Tibial artery (tissue), 4 donors: ENCODE results near the gene AGAP6.
"Not testable (repeated sequence)": the region's sequence is repeated elsewhere in the genome, so short reads cannot be mapped to it uniquely, and the experiment has no call there.

ENCODE experiments used
- DNase-seq, 2 donors: peaks; one replicate each; pipeline ENCODE4 v3.0.0-alpha.2; 2019
- H3K27ac ChIP-seq, 2 donors: fragments of 200-600 bp; sonication (generic) in 1 of 2; 1 replicate in 1 of 2; 2 replicates in 1 of 2; pipeline ENCODE4 v1.5.1; 2018 to 2019; ENCODE audit warnings: mild to moderate bottlenecking in 1 of 2
- H3K27me3 ChIP-seq, 2 donors: fragments of 200-600 bp; sonication (generic) in 1 of 2; one replicate each; pipeline versions ENCODE4 v1.5.1 to v1.6.0; 2016 to 2019
- H3K36me3 ChIP-seq, 3 donors: fragments of 200-600 bp; sonication (generic) in 2 of 3; one replicate each; pipeline ENCODE4 v1.5.1; 2016 to 2019; ENCODE audit warnings: mild to moderate bottlenecking in 2 of 3
- H3K4me1 ChIP-seq, 4 donors: fragments of 200-600 bp; sonication (generic) in 2 of 4; 1 replicate in 3 of 4; 2 replicates in 1 of 4; pipeline ENCODE4 v1.5.1; 2016 to 2019
- H3K4me3 ChIP-seq, 2 donors: fragments of 200-600 bp; sonication (generic) in 1 of 2; 1 replicate in 1 of 2; 2 replicates in 1 of 2; pipeline ENCODE4 v1.5.1; 2018 to 2019; ENCODE audit warnings: mild to moderate bottlenecking in 2 of 2
- H3K9me3 ChIP-seq, 3 donors: fragments of 200-600 bp; sonication (generic) in 1 of 3; one replicate each; pipeline ENCODE4 v1.5.1; 2016 to 2019
- CTCF ChIP-seq, 2 experiments: fragments of 200-600 bp in 1 of 2; fragments of 450-650 bp in 1 of 2; IDR thresholded peaks; one replicate each; pipeline ENCODE4 v1.5.1; 2017 to 2019; ENCODE audit warnings: antibody characterized with exemption in 2 of 2, mild to moderate bottlenecking in 1 of 2, moderate library complexity in 1 of 2
- intact Hi-C: fragments of 100-400 bp; cut with DNase I; formaldehyde crosslinking; loops from one replicate; pipeline ENCODE4 v1.15.0; 2023; ENCODE audit warnings: low total_unique reads

The AGAP6 gene

GRCh38 chr10:50025627-50026026 lies 37.4 kb downstream of the AGAP6 start:
- Histone ChIP-seq H3K27ac (no peak overlapping the region), H3K4me1 (no peaks in the 10 kb centered on the region), H3K9me3 (no peaks in the 10 kb centered on the region), H3K36me3 (no peaks in the 10 kb centered on the region), H3K27me3 (peaks cover 0 to 12% of the 10 kb centered on the region in 2 donors), H3K4me3 (no peak overlapping the region)
- TF ChIP-seq CTCF (IDR thresholded peaks at IDR 0.05): no peak
- intact Hi-C loops: no loop called here
- no peak for DNase-seq

- no peaks in the 10 kb centered on the region for H3K4me1 ChIP-seq
- intact Hi-C loops: no loop called here
- TF ChIP-seq CTCF (IDR thresholded peaks at IDR 0.05): no peak
Measured at GRCh38 chr10:50027195-50027594, 39.0 kb downstream of the AGAP6 start.

GRCh38 chr10:50033481-50033880 lies 45.3 kb downstream of the AGAP6 start:
- no peaks in the 10 kb centered on the region for H3K9me3 ChIP-seq
- no peaks in the 10 kb centered on the region for H3K27me3 ChIP-seq
- intact Hi-C loops: no loop called here
- no peak for DNase-seq
- no peak for TF ChIP-seq CTCF (IDR thresholded peaks at IDR 0.05)
- no peaks in the 10 kb centered on the region for H3K36me3 ChIP-seq
- H3K27ac ChIP-seq: no peak overlapping the region
- H3K4me1 ChIP-seq: no peaks in the 10 kb centered on the region
- H3K4me3 ChIP-seq: no peak overlapping the region

More at GRCh38 chr10:50027195-50027594, 39.0 kb downstream of the AGAP6 start:
- Histone ChIP-seq H3K36me3 (no peaks in the 10 kb centered on the region), H3K9me3 (no peaks in the 10 kb centered on the region), H3K27ac (no peak overlapping the region), H3K27me3 (peaks cover 0 to 12% of the 10 kb centered on the region in 2 donors), H3K4me3 (no peak overlapping the region)
- DNase-seq: no peak

GRCh38 chr10:50035337-50035736 lies 47.1 kb downstream of the AGAP6 start:
- H3K9me3 ChIP-seq, H3K27ac ChIP-seq, H3K36me3 ChIP-seq, H3K4me1 ChIP-seq, intact Hi-C loops, H3K4me3 ChIP-seq, H3K27me3 ChIP-seq, DNase-seq: not testable (repeated sequence)

- Histone ChIP-seq H3K27ac (no peak overlapping the region), H3K36me3 (no peaks in the 10 kb centered on the region), H3K9me3 (no peaks in the 10 kb centered on the region), H3K27me3 (no peaks in the 10 kb centered on the region), H3K4me3 (no peak overlapping the region), H3K4me1 (no peaks in the 10 kb centered on the region)
- intact Hi-C loops: no loop called here
- no peak for TF ChIP-seq CTCF (IDR thresholded peaks at IDR 0.05)
- DNase-seq: no peak
Measured at GRCh38 chr10:50044941-50045664, 56.9 kb downstream of the AGAP6 start.

- H3K27me3 ChIP-seq, H3K36me3 ChIP-seq, intact Hi-C loops, H3K4me1 ChIP-seq, DNase-seq, H3K4me3 ChIP-seq, H3K27ac ChIP-seq, H3K9me3 ChIP-seq: not testable (repeated sequence)
Measured at GRCh38 chr10:50046457-50046856, 58.3 kb downstream of the AGAP6 start.

GRCh38 chr10:50047594-50047993 lies 59.4 kb downstream of the AGAP6 start:
- H3K4me1 ChIP-seq, H3K27ac ChIP-seq, H3K27me3 ChIP-seq, intact Hi-C loops, H3K9me3 ChIP-seq, H3K36me3 ChIP-seq, DNase-seq, H3K4me3 ChIP-seq: not testable (repeated sequence)

- H3K27me3 ChIP-seq, DNase-seq, H3K27ac ChIP-seq, intact Hi-C loops, H3K4me1 ChIP-seq, H3K9me3 ChIP-seq, H3K4me3 ChIP-seq, H3K36me3 ChIP-seq: not testable (repeated sequence)
Measured at GRCh38 chr10:50051995-50052660, 63.9 kb downstream of the AGAP6 start.

- DNase-seq, H3K9me3 ChIP-seq, intact Hi-C loops, H3K4me3 ChIP-seq, H3K36me3 ChIP-seq, H3K4me1 ChIP-seq, H3K27ac ChIP-seq, H3K27me3 ChIP-seq: not testable (repeated sequence)
Measured at GRCh38 chr10:50052778-50053376, 64.7 kb downstream of the AGAP6 start.
